Endothelial cell of umbilical vein (primary cell): ENCODE results near the gene RAD51B. TPM values are rescaled to one million over a fixed set of nuclear protein-coding genes. Genes with fewer than 3 reads are reported as not detected.

Source experiments
- BruUV-seq: library from RNA; stranded (reverse); fragments of 400-500 nt; replicated peaks from 2 replicates; lab custom pipeline; 2021; lab: Mats Ljungman, UMichigan
- CTCF ChIA-PET: fragments of 300-600, 350-600 bp; sonication (Branson Sonifier 250); formaldehyde crosslinking; loops from one replicate; lab custom pipeline; 2021; ENCODE audit warnings: antibody characterized with exemption, inconsistent platforms; lab: Charles Lee
- POLR2A ChIA-PET: fragments of 300-600, 350-600 bp; sonication (Branson Sonifier 250); formaldehyde crosslinking; loops from one replicate; lab custom pipeline; 2021; ENCODE audit warnings: antibody characterized with exemption, inconsistent platforms; lab: Charles Lee
- DNase-seq: peaks from one replicate; pipeline ENCODE4 v3.0.0-alpha.2; 2011; ENCODE audit warnings: low read depth, low spot score
- FAIRE-seq: peaks from 2 replicates; lab custom pipeline; 2011; peaks lifted over from hg19 to GRCh38; lab: Jason Lieb, UNC
- H2AFZ ChIP-seq: 2 replicates; pipeline ENCODE4 v1.6.0; 2012; ENCODE audit warnings: low read depth, low read length, control low read depth, inconsistent platforms
- H3K27ac ChIP-seq: 2 replicates; pipeline ENCODE4 v1.5.1; 2011; ENCODE audit warnings: low read depth, mild to moderate bottlenecking, control low read depth, low read length, moderate library complexity; ENCODE audit not compliant: insufficient read depth
- H3K27me3 ChIP-seq, 2 experiments: 2 replicates each; pipeline versions ENCODE4 v1.6.0 to v1.6.1; 2011; ENCODE audit warnings: low read length in 2 of 2, mixed read lengths in 1 of 2; ENCODE audit not compliant: control insufficient read depth in 2 of 2, insufficient read depth in 2 of 2
- H3K36me3 ChIP-seq, 2 experiments: 2 replicates in 1 of 2; 3 replicates in 1 of 2; pipeline ENCODE4 v1.5.1; 2011; ENCODE audit warnings: low read length in 2 of 2, mild to moderate bottlenecking in 1 of 2, moderate library complexity in 1 of 2; ENCODE audit not compliant: control insufficient read depth in 2 of 2, insufficient read depth in 2 of 2; ENCODE audit errors: extremely low read depth in 1 of 2
- H3K4me1 ChIP-seq: 3 replicates; pipeline ENCODE4 v1.5.1; 2011; ENCODE audit warnings: mild to moderate bottlenecking, low read length; ENCODE audit not compliant: control insufficient read depth, insufficient read depth; ENCODE audit errors: extremely low read depth
- H3K4me2 ChIP-seq: 2 replicates; pipeline ENCODE4 v1.6.1; 2011; ENCODE audit warnings: low read length, control low read depth, mixed read lengths; ENCODE audit not compliant: insufficient read depth
- H3K4me3 ChIP-seq, 3 experiments: fragments of 200-600 bp in 1 of 3; sonication (generic), shearing (Covaris generic) in 1 of 3; replicated peaks in 1 of 3; 2 replicates each; pipeline ENCODE4 v1.5.1; 2011 to 2016; ENCODE audit warnings: control low read depth in 3 of 3, low read length in 3 of 3, mild to moderate bottlenecking in 2 of 3, inconsistent platforms in 1 of 3, low read depth in 1 of 3, moderate library complexity in 1 of 3; ENCODE audit not compliant: insufficient read depth in 1 of 3
- H3K79me2 ChIP-seq: 2 replicates; pipeline ENCODE4 v1.6.0; 2012; ENCODE audit warnings: low read length, inconsistent platforms; ENCODE audit not compliant: control insufficient read depth, insufficient read depth
- H3K9ac ChIP-seq: replicated peaks from 2 replicates; pipeline ENCODE3; 2011; ENCODE audit warnings: low read length, control low read depth; ENCODE audit not compliant: insufficient read depth; ENCODE audit errors: extremely low read depth
- H3K9me1 ChIP-seq: replicated peaks from 3 replicates; pipeline ENCODE4 v1.6.0; 2011; ENCODE audit warnings: mild to moderate bottlenecking, low read length; ENCODE audit not compliant: control insufficient read depth, insufficient read depth; ENCODE audit errors: extremely low read depth
- H3K9me3 ChIP-seq: replicated peaks from 2 replicates; pipeline ENCODE4 v1.5.1; 2012; ENCODE audit warnings: low read length, inconsistent platforms; ENCODE audit not compliant: control insufficient read depth, insufficient read depth
- H4K20me1 ChIP-seq: replicated peaks from 2 replicates; pipeline ENCODE3; 2011; ENCODE audit warnings: mild to moderate bottlenecking, low read length; ENCODE audit not compliant: control insufficient read depth, insufficient read depth; ENCODE audit errors: extremely low read depth
- CTCF ChIP-seq, 2 donors: IDR thresholded peaks; 1 replicate in 1 of 2; 2 replicates in 1 of 2; pipeline ENCODE4 v1.5.1; 2011; ENCODE audit warnings: low read length in 2 of 2, mild to moderate bottlenecking in 2 of 2, moderate library complexity in 2 of 2, control low read depth in 1 of 2, inconsistent platforms in 1 of 2, low read depth in 1 of 2; ENCODE audit not compliant: insufficient read depth in 1 of 2; ENCODE audit errors: extremely low read depth in 1 of 2
- EZH2 ChIP-seq: IDR thresholded peaks from 2 replicates; pipeline ENCODE4 v1.6.1; 2012; ENCODE audit warnings: borderline replicate concordance, low read depth, mild to moderate bottlenecking, moderate library complexity, low read length, inconsistent platforms; ENCODE audit not compliant: severe bottlenecking
- FOS ChIP-seq: IDR thresholded peaks from 2 replicates; pipeline ENCODE4 v1.6.1; 2011; ENCODE audit warnings: mild to moderate bottlenecking, low read length, moderate library complexity, borderline replicate concordance; ENCODE audit not compliant: insufficient read depth
- GATA2 ChIP-seq: IDR thresholded peaks from 2 replicates; pipeline ENCODE4 v1.7.0; 2011; ENCODE audit warnings: low read depth, mild to moderate bottlenecking, moderate library complexity, mixed read lengths, low read length; ENCODE audit not compliant: insufficient read length, insufficient read depth
- JUN ChIP-seq: IDR thresholded peaks from 2 replicates; pipeline ENCODE4 v1.6.1; 2011; ENCODE audit warnings: borderline replicate concordance, low read depth; ENCODE audit not compliant: insufficient read length, insufficient read depth
- MAX ChIP-seq: IDR thresholded peaks from 2 replicates; pipeline ENCODE4 v1.6.1; 2011; ENCODE audit not compliant: insufficient read depth, insufficient read length
- MYC ChIP-seq: IDR thresholded peaks from one replicate; pipeline ENCODE4 v1.6.1; 2011; ENCODE audit warnings: mild to moderate bottlenecking, low read depth, low read length
- POLR2A ChIP-seq: IDR thresholded peaks from 2 replicates; pipeline ENCODE4 v1.6.1; 2012; ENCODE audit warnings: low read depth, mild to moderate bottlenecking, control low read depth, low read length
- POLR2AphosphoS5 ChIP-seq: IDR thresholded peaks from 2 replicates; pipeline ENCODE4 v1.6.1; 2012; ENCODE audit warnings: low read depth, mild to moderate bottlenecking, control low read depth, low read length, moderate library complexity; ENCODE audit not compliant: insufficient read depth
- dilution Hi-C: fragments of 300-500 bp; cut with MboI; formaldehyde crosslinking; loops from one replicate; pipeline ENCODE4 v1.15.0; 2019; ENCODE audit warnings: low sequenced_read_pairs; ENCODE audit not compliant: extremely low pct_ligation_motif_present
- intact Hi-C: fragments of 100-400 bp; cut with micrococcal nuclease; formaldehyde crosslinking; loops from one replicate; pipeline ENCODE4 v1.10.0; 2022
- polyA plus RNA-seq, 4 experiments: library from polyadenylated mRNA; depleted of rRNA in 3 of 4; stranded (reverse) in 3 of 4; unstranded in 1 of 4; fragments of >200 nt; gene quantifications; 2 replicates each; pipeline versions ENCODE4 v1.2.1 to v1.2.3, GENCODE V29; 2011 to 2012; ENCODE audit warnings: missing spikeins in 1 of 4
- total RNA-seq: library from RNA; stranded (reverse); gene quantifications from 2 replicates; pipeline ENCODE4 v1.2.3, GENCODE V29; 2021

The RAD51B gene
- total and polyA plus RNA-seq, 2 donors (not counting 3 experiments of a cell fraction or from before 2014, with no cell fraction given): 3.9 to 19.0 TPM

- H3K9me1 ChIP-seq: no peaks in the 10 kb centered on the region
- no TSS peak for BruUV-seq
- CTCF ChIA-PET: interaction anchor here (1.3 kb wide), 1 partner anchor 9 kb away, joined by 6 read pairs; no protein-coding TSS in a partner anchor
These were observed 853.9 kb downstream of the RAD51B start for GRCh38 chr14:68673464-68673863.

GRCh38 chr14:68674538-68675232, 855.1 kb downstream of the RAD51B start:
- H3K4me3 ChIP-seq: no peak overlapping the region
- H3K36me3 ChIP-seq: no peaks in the 10 kb centered on the region
- peaks cover 14% of the 10 kb centered on the region for H3K4me1 ChIP-seq
- DNase-seq: no peak
- dilution Hi-C loops: no loop called here
- H3K27ac ChIP-seq: peak overlapping the region; percentile 79
- no peaks in the 10 kb centered on the region for H4K20me1 ChIP-seq
- H3K4me2 ChIP-seq: peak overlapping the region; percentile 1
- no peak for FAIRE-seq
- CTCF ChIA-PET: interaction anchor here (1.2 kb wide), 2 partner anchors 8 to 25 kb away, joined by 3 to 6 read pairs; no protein-coding TSS in a partner anchor
- H3K9ac ChIP-seq: peak overlapping the region; percentile 34
- H3K9me3 ChIP-seq: no peaks in the 10 kb centered on the region
- H3K9me1 ChIP-seq: no peaks in the 10 kb centered on the region
- no peaks in the 10 kb centered on the region for H3K79me2 ChIP-seq
- no TSS peak for BruUV-seq
- intact Hi-C loops: no loop called here
- no peak for TF ChIP-seq FOS
- no peak for TF ChIP-seq POLR2A
- no peak for TF ChIP-seq MAX
- no peak for TF ChIP-seq POLR2AphosphoS5
- no peak for TF ChIP-seq MYC
- no peak for TF ChIP-seq JUN
- TF ChIP-seq GATA2: no peak
- TF ChIP-seq CTCF (IDR thresholded peaks at IDR 0.05; ENCODE audit: extremely low read depth in 1 of 2, insufficient read depth in 1 of 2, low read depth in 1 of 2, low read length in 2 of 2): no peak
- TF ChIP-seq EZH2: no peak
- H2AFZ ChIP-seq: peak overlapping the region; percentile 57
- POLR2A ChIA-PET: interaction anchor here (1.0 kb wide), 1 partner anchor 119 kb away, joined by 3 read pairs; the partner anchor contains the start of gene ZFP36L1
- no peaks in the 10 kb centered on the region for H3K27me3 ChIP-seq

More at GRCh38 chr14:68673464-68673863, 853.9 kb downstream of the RAD51B start:
- Histone ChIP-seq H3K36me3 (no peaks in the 10 kb centered on the region), H3K4me3 (no peak overlapping the region), H3K27ac (no peak overlapping the region), H3K9me3 (no peaks in the 10 kb centered on the region), H3K4me2 (no peak overlapping the region), H2AFZ (no peak overlapping the region), H3K4me1 (peaks cover 14% of the 10 kb centered on the region), H3K79me2 (no peaks in the 10 kb centered on the region), H3K9ac (no peak overlapping the region), H3K27me3 (no peaks in the 10 kb centered on the region), H4K20me1 (no peaks in the 10 kb centered on the region)
- intact Hi-C loops (no loop called here), dilution Hi-C loops (no loop called here)
- POLR2A ChIA-PET: no interaction called here
- FAIRE-seq (no peak), DNase-seq (no peak)
- TF ChIP-seq FOS (no peak), EZH2 (no peak), JUN (no peak), POLR2AphosphoS5 (no peak)
